ENCODE measurements around the gene OTOF.

OTOF gene

DNA sequence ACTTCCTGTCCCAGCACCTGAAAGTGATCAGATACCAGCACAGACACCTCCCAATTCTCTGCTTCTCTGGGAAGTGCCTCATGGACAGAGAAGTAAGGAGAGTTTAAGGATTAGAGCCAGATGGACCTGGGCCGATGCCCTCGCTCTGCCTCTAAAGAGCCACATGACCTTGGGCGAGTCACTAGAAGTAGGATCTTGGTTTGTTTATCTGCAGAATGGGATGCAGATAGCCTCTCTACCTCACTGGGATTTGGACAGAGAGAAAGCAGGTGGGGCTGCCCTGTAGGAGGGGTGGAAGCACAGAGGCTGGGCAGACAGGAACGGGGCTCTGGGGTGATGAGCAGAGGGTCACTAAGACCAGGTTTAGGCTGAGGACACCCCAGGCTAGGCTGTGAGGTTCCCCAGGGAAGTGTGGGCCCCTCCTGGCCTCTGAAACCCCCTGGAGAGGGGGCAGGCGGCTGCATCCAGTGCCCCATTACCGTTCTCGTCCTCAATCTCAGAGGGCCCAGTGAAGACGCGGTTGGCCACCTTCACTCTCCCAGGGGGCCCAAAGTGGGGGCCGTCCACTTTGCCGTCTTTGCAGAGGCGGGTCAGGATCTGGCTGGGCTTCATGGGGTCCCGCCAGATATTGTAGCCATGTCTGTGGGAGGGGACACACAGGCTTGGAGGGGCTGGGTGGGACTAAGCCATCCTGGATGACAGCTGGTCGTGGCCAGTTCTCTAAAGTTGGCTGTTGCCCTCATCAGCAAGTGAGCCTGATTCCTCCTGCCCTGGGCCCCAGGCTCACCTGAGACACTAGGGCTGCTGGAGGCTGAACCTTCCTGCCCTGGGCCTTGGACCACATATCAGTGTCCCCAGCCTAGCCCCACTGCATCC, 13.3 kb downstream of the OTOF start:
- no peak for DNase-seq (ENCODE audit: low spot score)

DNA sequence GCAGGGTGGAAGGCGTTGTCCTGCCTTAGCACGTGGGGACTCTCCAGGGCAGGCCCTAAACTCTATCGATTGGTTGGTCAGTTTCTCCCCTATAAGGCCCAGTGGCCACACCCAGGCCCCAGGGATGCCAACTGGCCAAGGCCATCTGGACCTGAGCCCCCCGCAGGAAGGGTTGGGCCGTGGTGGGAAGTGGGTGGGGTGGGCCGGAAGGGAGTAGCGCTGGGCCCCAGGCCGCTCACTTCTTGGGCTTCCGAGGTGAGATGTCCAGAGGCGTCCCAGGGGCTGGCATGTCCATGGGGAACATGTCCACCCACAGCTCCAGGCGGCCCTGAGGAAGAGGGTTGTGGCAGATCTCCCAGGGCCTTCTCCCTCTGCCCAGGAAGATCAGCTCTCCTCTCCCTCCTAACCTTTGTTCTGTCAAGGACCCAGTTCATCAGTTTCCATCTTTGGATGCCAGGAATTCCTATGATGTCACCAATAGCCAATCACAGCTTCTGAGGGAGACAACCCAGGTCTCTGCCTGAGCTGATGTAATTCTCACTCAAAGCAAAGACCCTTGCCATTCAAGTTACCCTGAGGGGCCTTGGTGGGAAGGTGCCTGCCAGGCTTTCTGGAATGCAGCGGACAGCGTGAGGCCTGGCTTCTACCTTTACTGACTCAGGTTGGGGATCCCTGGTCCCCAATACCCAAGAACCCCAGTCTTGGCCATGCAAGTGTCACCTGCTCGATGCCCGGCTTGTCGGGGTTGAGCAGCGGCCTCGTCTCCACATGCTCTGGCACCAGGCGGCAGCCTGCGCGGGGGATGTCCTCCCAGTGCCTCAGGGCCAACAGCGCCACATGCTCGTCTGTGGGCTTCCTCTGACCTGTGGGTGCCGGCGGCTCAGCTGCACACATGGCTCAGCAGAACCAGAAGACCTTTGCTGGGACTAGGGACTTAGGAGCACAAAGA, 14.4 kb downstream of the OTOF start:
- no peak for DNase-seq (ENCODE audit: low spot score)

GRCh38 chr2:26462511-26463243, 15.2 kb downstream of the OTOF start:
- DNase-seq (ENCODE audit: low spot score): peak; percentile 72

GRCh38 chr2:26462100-26462499, 15.8 kb downstream of the OTOF start:
- no peak for DNase-seq (ENCODE audit: low spot score)

DNA sequence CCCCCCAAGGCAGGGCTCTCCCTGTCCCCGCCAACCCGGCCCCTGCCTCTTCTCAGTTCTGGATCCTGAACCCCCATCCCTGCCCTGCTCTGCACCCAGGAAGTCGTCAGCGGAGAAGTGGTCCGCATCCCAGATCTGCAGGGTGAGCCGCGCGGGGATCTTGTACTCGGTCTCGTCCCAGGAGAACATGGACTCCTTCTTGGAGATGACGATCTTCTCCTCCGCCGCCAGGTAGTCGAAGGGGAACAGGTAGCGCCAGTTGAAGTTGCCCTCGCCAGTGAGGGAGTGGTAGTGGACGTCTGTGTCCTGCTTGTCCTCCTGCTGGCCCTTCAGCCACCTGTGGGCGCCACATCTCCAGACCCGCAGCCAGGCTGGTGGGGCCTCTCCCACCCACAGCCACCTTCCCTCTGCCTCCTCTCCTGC, 16.3 kb downstream of the OTOF start:
- no peak for DNase-seq (ENCODE audit: low spot score)

DNA sequence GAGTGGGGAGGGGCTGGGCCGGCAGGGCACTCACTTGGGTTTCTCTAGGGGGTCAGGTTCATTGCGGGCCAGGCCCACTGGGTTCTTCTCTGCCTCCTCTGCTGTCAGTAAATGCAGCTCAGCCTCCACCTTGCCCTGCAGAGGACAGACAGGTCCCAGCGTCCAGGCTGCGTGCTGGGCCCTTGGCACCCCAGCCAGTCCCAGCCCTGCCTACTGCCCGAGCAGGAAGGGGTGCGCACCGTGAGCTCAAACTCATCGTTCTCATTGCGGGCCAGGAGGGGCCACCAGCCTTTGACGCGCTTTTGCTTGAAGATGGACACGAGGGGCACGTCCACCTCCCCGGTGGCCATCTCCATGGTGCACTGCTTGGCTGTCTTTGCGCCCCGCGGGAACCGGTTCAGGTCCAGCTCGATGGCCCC, 17.3 kb downstream of the OTOF start:
- DNase-seq (ENCODE audit: low spot score): no peak

DNA sequence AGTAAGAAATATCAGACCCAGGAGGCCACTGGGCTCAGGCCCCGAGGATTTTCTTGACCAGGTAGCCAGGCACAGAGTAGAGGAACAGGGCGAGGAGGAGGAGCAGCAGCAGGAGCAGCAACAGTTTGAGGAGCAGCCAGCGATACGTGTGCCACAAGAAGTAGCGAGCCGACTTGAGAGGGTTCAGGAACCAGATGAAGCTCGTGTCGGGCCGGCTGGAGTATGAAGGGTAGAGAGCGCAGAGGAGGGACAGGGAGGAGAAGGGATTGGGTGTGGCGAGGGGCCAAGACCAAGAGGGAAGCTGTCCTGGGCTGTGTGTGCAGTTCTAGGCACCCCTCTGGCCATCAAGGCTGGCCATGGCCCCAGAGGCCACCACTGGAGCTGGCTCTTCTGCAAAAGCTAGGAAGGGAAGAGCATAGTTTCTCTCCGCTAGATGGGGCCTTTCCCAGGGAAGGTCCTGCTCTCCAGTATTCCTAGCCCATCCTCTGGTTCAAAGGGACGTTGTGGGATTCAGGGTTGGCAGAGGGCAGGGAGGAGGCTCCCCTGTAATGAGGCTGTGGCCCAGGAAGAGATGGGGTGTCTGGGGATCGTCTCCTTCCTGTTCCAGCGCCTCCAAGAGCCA, 17.8 kb downstream of the OTOF start:
- no peak for DNase-seq (ENCODE audit: low spot score)

GRCh38 chr2:26458365-26459042, 19.4 kb downstream of the OTOF start:
- DNase-seq (ENCODE audit: low spot score): no peak

DNA sequence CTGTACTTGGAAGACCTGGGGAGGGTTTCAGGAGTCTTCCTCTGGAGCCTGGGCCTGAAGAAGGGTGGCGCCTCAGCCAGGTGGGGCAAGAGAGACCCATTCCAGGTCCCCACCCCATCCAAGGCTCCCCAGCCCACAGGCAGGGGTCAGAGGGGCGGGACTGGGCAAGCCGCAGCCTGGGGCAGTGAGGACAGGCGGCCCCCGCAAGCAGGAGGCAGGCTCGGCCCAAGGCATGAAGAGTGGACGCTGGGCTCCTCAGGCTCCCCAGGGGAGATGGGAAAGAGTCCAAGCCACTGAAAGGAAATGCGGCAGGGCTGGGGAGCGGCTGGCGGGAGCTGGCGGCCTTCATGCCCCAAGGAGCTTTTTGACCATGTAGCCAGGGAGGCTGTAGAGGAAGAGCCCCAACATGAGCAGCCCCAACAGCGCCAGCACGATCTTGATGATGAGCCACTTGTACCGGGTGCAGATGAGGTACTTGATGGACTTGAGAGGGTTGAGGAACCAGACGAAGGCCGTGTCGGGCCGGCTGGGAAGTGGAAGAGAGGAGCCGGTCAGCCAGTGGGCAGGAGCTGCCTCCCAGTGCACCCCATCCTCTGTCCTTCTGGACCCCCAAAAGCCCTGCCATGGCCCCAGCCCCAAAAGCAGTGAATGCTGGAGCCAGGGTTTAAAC, 20.1 kb downstream of the OTOF start:
- no peak for DNase-seq (ENCODE audit: low spot score)

GRCh38 chr2:26457251-26457666, 20.7 kb downstream of the OTOF start:
- DNase-seq (ENCODE audit: low spot score): no peak

DNA sequence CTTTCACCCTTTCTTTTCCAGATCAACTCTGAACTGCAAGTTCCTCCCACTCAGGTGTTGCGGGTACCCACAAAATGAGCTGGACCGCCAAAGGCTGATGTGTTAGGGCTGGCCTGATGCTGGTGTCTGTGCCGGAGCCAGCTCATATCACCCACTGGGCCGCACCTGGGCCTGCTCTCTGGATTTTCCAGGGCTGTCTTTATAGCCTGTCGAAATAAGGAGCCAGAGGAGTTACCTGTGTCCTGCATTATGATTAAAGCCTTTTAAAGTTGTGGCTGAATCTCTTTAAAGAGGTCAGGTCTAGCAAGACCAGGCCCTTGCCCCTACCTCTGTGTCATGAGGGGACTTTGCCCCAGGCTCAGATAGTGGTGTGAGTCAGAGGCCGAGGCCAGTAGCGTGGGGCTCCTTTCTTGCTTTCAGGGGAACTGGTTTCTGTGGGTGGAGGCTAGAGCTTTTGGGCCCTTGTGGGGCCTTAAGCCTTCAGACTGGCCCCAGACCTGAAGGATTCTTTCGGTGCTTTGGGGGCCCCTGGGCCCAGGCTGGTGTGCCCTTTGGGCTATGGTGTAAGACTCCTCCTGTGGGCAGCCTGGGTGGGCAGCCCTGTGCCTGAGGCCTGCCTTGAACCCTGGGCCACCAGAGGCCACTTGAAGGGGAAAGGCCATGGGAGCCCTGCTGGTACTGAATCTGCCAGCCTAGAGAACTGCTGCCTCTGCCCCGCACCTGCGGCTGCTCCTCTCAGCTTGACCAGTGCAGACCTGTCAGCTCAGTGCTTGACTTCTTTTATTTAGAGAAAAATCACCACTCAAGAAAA, 21.3 kb downstream of the OTOF start:
- no peak for DNase-seq (ENCODE audit: low spot score)

GRCh38 chr2:26455670-26456439, 22.1 kb downstream of the OTOF start:
- no peak for DNase-seq (ENCODE audit: low spot score)

- no peak for DNase-seq (ENCODE audit: low spot score)
Observed at GRCh38 chr2:26455037-26455669, 22.8 kb downstream of the OTOF start.

- no peak for DNase-seq (ENCODE audit: low spot score)
Observed at GRCh38 chr2:26454561-26455001, 23.3 kb downstream of the OTOF start.

DNA sequence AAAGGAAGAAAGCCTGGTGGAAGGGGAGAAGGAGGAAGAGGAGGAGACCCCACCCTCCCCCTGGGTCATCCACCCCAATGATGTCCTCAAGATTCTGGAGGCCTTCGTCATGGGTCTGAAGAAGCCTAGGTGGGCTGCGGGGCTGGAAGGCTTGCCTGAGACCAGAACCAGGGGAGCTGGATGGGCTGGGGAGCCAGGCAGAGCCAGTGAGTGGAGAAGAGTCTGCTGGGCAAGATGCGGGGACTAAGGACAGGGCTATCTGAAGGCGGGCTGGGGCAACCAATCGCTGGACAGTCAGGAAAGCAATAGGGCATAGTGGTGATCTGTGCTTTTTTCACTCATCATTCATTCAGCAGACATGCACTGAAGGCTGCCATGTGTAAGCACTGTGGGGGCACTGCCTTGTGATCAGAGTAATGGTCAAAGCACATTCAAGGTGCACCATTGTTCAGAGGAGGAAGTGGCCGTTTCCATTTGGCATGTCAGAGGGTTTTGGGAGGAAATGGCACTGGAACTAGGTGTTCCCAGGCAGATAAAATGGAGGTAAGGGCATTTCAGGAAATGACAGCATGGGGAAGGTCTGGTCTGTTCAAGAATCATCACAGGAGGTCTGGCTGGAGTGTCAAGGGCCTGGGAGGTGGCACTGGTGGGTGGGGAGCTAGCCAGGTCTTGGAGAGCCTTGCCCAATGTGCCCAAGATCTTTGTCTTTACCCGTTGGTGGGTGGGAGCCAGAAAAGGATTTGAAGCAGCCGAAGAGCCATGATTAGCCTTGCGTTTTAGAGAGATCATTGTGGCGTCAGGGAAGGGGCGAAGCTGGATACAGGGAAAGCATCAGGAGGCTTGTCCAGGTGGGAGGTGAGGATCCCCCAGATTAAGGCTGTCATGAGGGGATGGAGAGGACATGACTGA, 24.2 kb downstream of the OTOF start:
- DNase-seq (ENCODE audit: low spot score): no peak

DNA sequence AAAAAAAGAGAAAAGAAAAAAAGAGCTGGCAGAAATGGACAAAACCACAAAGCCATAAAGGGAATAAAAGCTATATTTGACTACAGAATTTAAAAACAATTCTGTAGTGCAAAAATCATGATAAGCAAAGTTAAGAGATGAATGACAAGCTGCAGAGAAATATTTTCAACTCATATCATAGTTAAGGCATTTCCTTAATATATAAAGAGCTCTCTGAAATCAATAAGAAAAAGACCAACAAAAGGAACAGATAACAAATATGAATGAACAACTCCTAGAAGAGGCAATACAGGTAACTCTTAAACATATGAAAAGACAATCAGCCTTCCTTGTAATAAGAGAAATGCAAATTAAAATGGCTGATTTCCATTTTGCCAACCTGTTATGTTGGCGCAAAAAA, 26.2 kb downstream of the OTOF start:
- DNase-seq (ENCODE audit: low spot score): no peak

DNA sequence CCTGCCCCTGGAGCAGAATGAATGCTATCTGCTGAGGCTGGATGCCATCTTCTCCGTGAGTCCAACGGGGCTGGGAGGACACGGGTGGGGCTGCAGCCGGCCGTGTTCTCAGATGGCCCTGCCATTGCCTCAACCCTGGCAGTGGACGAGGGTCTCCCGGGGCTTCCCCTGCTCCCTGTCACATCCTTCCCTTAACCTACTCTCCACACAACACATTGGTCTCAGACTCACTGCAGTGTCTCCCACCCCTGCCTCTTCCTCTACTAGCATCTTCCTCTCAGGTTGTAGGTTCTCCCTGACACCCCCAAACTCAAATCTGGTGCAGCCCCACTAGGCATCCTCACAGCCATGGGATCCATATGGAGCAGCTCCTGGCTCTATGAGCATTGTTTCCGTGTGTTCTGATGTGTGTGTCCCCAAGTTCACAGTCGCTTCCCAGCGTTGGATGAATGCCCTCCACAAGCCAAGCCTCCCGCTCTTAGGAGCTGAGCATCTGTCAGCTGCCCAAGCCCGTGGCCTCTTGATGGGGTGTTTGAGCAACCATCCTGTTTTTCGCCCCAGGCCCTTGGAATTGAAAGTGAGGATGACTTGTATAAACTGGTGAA, 27.8 kb downstream of the OTOF start:
- no peak for DNase-seq (ENCODE audit: low spot score)

Data from hepatic stellate cell (primary cell).